Duodenal mucosa (tissue), 2 donors: ENCODE results near the gene PKM.

ENCODE experiments used
- H3K27ac ChIP-seq: one replicate; pipeline ENCODE4 v1.7.0; 2013; ENCODE audit warnings: low read depth, low read length
- H3K27me3 ChIP-seq, 2 donors: one replicate each; pipeline ENCODE4 v1.7.0; 2013; ENCODE audit warnings: low read length in 2 of 2, control low read depth in 1 of 2; ENCODE audit not compliant: insufficient read depth in 2 of 2, control insufficient read depth in 1 of 2
- H3K36me3 ChIP-seq, 2 donors: one replicate each; pipeline ENCODE4 v1.7.0; 2013; ENCODE audit warnings: low read length in 2 of 2, control low read depth in 1 of 2; ENCODE audit not compliant: insufficient read depth in 2 of 2, control insufficient read depth in 1 of 2
- H3K4me1 ChIP-seq, 2 donors: one replicate each; pipeline ENCODE4 v1.7.0; 2013; ENCODE audit warnings: low read length in 2 of 2, control low read depth in 1 of 2; ENCODE audit not compliant: insufficient read depth in 2 of 2, control insufficient read depth in 1 of 2
- H3K4me3 ChIP-seq, 2 donors: one replicate each; pipeline ENCODE4 v1.7.0; 2013; ENCODE audit warnings: low read length in 2 of 2, low read depth in 1 of 2
- H3K9ac ChIP-seq, 2 donors: one replicate each; pipeline ENCODE4 v1.7.0; 2013; ENCODE audit warnings: low read length in 2 of 2, low read depth in 1 of 2
- H3K9me3 ChIP-seq, 2 donors: one replicate each; pipeline ENCODE4 v1.7.0; 2013; ENCODE audit warnings: low read length in 2 of 2, control low read depth in 1 of 2; ENCODE audit not compliant: control insufficient read depth in 1 of 2

PKM gene

DNA sequence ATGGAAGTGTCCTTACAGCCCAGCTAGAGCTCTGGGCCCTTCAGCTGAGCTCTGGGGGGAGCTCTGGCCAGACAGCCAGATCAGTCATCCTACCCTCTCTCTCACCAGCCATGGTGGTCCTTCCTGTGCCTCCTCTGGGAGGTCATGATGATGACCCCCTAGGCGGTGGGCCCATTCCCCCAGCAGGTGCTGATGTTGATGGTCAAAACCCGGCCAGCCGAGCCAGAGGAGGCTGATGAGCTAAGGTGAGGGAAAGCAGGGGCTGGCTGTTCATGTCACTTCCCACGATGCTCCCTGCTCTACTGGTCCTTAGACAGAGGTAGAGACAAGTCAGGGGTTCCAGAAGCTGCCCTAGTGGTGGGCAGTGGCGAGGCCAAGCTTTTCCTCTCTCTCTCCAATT is 68.4 kb downstream of the PKM start:
- no peaks in the 10 kb centered on the region for H3K36me3 ChIP-seq
- H3K9ac ChIP-seq, result no peak overlapping the region
- no peaks in the 10 kb centered on the region for H3K9me3 ChIP-seq
- no peak overlapping the region for H3K27ac ChIP-seq
- H3K4me3 ChIP-seq, result no peak overlapping the region
- H3K4me1 ChIP-seq, result peaks cover 0 to 3% of the 10 kb centered on the region in 2 donors
- no peaks in the 10 kb centered on the region for H3K27me3 ChIP-seq

GRCh38 chr15:72161361-72162132 is 69.4 kb downstream of the PKM start:
- H3K27me3 ChIP-seq, result no peaks in the 10 kb centered on the region

GRCh38 chr15:72160696-72161245 is 70.2 kb downstream of the PKM start:
- no peaks in the 10 kb centered on the region for H3K27me3 ChIP-seq
- no peak overlapping the region for H3K27ac ChIP-seq
- H3K4me3 ChIP-seq, result no peak overlapping the region
- no peak overlapping the region for H3K9ac ChIP-seq
- peaks cover 0 to 3% of the 10 kb centered on the region in 2 donors for H3K4me1 ChIP-seq
- no peaks in the 10 kb centered on the region for H3K36me3 ChIP-seq
- no peaks in the 10 kb centered on the region for H3K9me3 ChIP-seq

More at GRCh38 chr15:72161361-72162132, 69.4 kb downstream of the PKM start:
- Histone ChIP-seq H3K4me1 (peaks cover 0 to 3% of the 10 kb centered on the region in 2 donors), H3K4me3 (no peak overlapping the region), H3K27ac (no peak overlapping the region), H3K9me3 (no peaks in the 10 kb centered on the region), H3K9ac (no peak overlapping the region), H3K36me3 (no peaks in the 10 kb centered on the region)

DNA sequence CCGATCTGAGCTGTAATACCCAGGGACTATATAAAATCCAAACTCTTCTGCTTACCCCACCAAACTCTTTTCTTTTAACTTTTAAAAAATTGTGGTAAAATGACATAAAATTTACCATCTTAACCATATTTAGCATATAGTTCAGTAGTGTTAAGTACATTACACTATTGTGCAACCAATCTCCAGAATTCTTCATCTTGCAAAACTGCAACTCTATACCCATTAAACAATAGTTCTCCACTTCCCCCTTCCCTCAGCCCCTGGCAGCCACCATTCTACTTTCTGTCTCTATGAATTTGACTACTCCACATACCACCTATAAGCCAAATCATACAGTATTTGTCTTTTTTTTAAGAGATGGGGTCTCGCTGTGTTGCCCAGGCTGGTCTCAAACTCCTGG is 74.1 kb downstream of the PKM start:
- H3K9me3 ChIP-seq, result no peaks in the 10 kb centered on the region
- H3K27me3 ChIP-seq, result no peaks in the 10 kb centered on the region
- no peak overlapping the region for H3K27ac ChIP-seq
- peaks cover 10 to 16% of the 10 kb centered on the region in 2 donors for H3K4me1 ChIP-seq
- H3K36me3 ChIP-seq, result no peaks in the 10 kb centered on the region
- H3K4me3 ChIP-seq, result no peak overlapping the region
- no peak overlapping the region for H3K9ac ChIP-seq

GRCh38 chr15:72155635-72156616 is 75.1 kb downstream of the PKM start:
- no peak overlapping the region for H3K27ac ChIP-seq
- peak overlapping the region; percentile 45 to 61 for H3K9ac ChIP-seq
- H3K4me1 ChIP-seq, result peaks cover 8 to 16% of the 10 kb centered on the region in 2 donors
- no peaks in the 10 kb centered on the region for H3K9me3 ChIP-seq
- no peaks in the 10 kb centered on the region for H3K27me3 ChIP-seq
- peak overlapping the region; percentile 74 for H3K4me3 ChIP-seq
- no peaks in the 10 kb centered on the region for H3K36me3 ChIP-seq

GRCh38 chr15:72155003-72155621 is 75.9 kb downstream of the PKM start:
- Histone ChIP-seq H3K27ac (peak overlapping the region; percentile 61), H3K4me3 (peak overlapping the region; percentile 74), H3K36me3 (no peaks in the 10 kb centered on the region), H3K4me1 (peaks cover 8 to 16% of the 10 kb centered on the region in 2 donors), H3K27me3 (no peaks in the 10 kb centered on the region), H3K9ac (peak overlapping the region; percentile 45 to 61), H3K9me3 (no peaks in the 10 kb centered on the region)

GRCh38 chr15:72154316-72154715 is 76.7 kb downstream of the PKM start:
- H3K4me3 ChIP-seq, result no peak overlapping the region
- H3K27me3 ChIP-seq, result no peaks in the 10 kb centered on the region
- H3K9ac ChIP-seq, result no peak overlapping the region
- H3K4me1 ChIP-seq, result peaks cover 8 to 16% of the 10 kb centered on the region in 2 donors
- no peaks in the 10 kb centered on the region for H3K36me3 ChIP-seq
- no peaks in the 10 kb centered on the region for H3K9me3 ChIP-seq
- no peak overlapping the region for H3K27ac ChIP-seq

- H3K27ac ChIP-seq, result no peak overlapping the region
- no peaks in the 10 kb centered on the region for H3K27me3 ChIP-seq
Measured at GRCh38 chr15:72153269-72154000, 77.6 kb downstream of the PKM start.

More at GRCh38 chr15:72153269-72154000, 77.6 kb downstream of the PKM start:
- H3K9ac ChIP-seq, result no peak overlapping the region
- H3K36me3 ChIP-seq, result no peaks in the 10 kb centered on the region
- H3K4me3 ChIP-seq, result no peak overlapping the region
- no peaks in the 10 kb centered on the region for H3K9me3 ChIP-seq
- H3K4me1 ChIP-seq, result peaks cover 8 to 16% of the 10 kb centered on the region in 2 donors
